Activated T-helper 17 cell treated with anti-CD3 and anti-CD28 coated beads, Interleukin-2, amount 50 U/mL, for 72 hours (primary cell): ENCODE results near the gene POLR2J. TPM values are rescaled to one million over a fixed set of nuclear protein-coding genes. Genes with fewer than 3 reads are reported as not detected.

Experiments
- ATAC-seq: fragments of 150-1000 bp; cut with Tn5 transposase; replicated peaks from 2 replicates; pipeline ENCODE4 v1.10.0; 2021; ENCODE audit warnings: mild to moderate bottlenecking, moderate library complexity
- H3K27ac Mint-ChIP-seq: one replicate; pipeline ENCODE4 v1.8.0; 2022; ENCODE audit warnings: mixed read lengths
- H3K27me3 Mint-ChIP-seq: one replicate; pipeline ENCODE4 v1.8.0; 2022; ENCODE audit warnings: mixed read lengths
- H3K36me3 Mint-ChIP-seq: one replicate; pipeline ENCODE4 v1.8.0; 2022; ENCODE audit warnings: low read depth, mild to moderate bottlenecking, mixed read lengths
- H3K4me1 Mint-ChIP-seq: one replicate; pipeline ENCODE4 v1.8.0; 2022; ENCODE audit warnings: mixed read lengths
- H3K4me3 Mint-ChIP-seq: one replicate; pipeline ENCODE4 v1.8.0; 2022; ENCODE audit warnings: mild to moderate bottlenecking, mixed read lengths
- H3K9me3 Mint-ChIP-seq: one replicate; pipeline ENCODE4 v1.8.0; 2022; ENCODE audit warnings: mixed read lengths
- total RNA-seq, 2 donors: library from RNA; stranded (reverse); gene quantifications; one replicate each; pipeline ENCODE4 v1.2.3, GENCODE V29; 2022

POLR2J gene
- total RNA-seq, 2 donors from 2014 or later, result 63.5 to 74.2 TPM

DNA sequence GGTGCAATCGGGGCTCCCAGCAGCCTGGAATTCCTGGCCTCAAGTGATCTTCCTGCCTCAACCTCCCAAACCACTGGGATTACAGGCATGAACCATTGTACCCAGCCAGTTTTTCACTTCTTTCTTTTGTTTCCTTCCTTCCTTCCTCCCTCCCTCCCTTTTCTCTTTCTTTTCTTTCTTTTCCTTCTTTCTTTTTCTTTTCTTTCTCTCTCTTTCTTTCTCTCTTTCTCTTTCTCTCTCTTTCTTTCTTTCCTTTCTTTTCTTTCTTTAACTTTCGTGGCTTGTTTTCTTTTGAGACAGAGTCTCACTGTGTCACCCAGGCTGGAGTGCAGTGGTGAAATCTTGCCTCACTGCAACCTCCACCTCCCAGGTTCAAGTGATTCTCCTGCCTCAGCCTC lies 33.0 kb downstream of the POLR2J start:
- H3K4me3 Mint-ChIP-seq, result no peak overlapping the region
- H3K4me1 Mint-ChIP-seq, result no peaks in the 10 kb centered on the region
- no peaks in the 10 kb centered on the region for H3K9me3 Mint-ChIP-seq
- ATAC-seq, result no peak
- peaks cover 45% of the 10 kb centered on the region for H3K36me3 Mint-ChIP-seq
- no peaks in the 10 kb centered on the region for H3K27me3 Mint-ChIP-seq
- H3K27ac Mint-ChIP-seq, result peak overlapping the region; percentile 82

DNA sequence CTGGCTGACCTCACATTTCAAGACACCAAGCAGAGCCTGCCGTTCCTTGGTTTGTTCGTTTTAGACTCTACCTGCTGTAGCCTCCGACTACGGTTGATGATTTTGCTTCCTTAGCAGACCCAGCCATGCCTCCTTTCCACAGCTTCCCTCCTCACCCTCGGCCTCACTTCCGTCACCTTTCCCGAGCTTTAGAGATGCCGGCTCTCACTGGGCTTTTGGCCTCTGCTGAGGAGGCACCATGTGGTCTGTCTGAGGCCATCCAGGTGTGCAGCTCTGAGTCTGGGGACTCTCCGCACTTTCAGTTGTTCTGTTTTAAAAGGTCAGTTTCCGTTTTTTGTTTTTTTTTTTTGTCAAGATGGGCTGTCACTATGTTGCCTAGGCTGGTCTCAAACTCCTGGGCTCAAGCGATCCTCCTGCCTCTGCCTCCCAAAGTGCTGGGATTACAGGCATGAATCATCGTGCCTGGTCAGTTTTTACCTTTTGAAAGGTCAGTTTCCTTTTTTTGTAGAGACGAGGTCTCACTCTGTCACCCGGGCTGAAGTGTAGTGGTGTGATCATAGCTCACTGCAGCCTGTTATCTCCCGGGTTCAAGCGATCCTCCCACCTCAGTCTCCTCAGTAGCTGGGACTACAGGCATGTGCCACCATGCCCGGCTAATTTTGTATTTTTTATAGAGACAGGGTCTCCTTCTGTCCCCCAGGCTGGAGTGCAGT lies 33.6 kb downstream of the POLR2J start:
- Mint-ChIP-seq H3K4me3 (no peak overlapping the region), H3K9me3 (no peaks in the 10 kb centered on the region), H3K27me3 (no peaks in the 10 kb centered on the region), H3K4me1 (no peaks in the 10 kb centered on the region), H3K36me3 (peaks cover 47% of the 10 kb centered on the region), H3K27ac (peak overlapping the region; percentile 82)
- no peak for ATAC-seq

DNA sequence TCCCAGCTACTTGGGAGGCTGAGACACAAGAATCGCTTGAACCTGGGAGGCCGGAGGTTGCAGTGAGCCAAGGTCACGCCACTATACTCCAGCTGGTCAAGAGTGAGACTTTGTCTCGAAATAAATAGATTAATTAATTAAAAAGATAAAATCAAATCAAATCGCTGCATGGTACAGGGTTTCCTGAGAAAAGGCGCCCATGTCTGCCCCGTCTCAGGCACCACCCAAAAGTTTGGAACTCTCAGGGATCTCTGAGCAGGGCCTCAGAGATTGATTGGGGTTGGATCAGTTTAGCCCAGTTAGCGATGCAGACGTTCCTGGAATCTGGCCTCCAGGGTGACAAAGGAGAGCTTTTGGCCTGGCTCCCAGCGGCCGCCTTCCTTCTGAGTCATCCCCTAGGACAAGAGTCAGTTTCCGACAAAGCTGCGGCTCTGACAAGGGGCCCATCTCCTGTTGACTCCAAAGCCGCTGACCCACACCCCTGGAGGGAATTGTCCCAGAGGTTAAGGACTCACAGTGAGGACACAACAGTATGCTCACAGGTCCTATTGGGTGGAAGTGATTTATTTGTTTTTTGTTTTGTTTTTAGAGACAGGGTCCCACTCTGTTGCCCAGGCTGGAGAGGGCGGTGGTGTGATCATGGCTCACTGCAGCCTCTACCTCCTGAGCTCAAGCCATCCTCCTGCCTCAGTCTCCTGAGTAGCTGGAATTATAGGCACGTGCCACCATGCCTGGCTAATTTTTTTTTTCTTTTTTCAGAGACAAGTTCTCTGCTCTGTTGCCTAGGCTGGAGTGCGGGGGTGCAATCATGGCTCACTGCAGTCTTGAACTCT lies 38.5 kb downstream of the POLR2J start:
- ATAC-seq, result no peak
- no peaks in the 10 kb centered on the region for H3K9me3 Mint-ChIP-seq
- H3K27me3 Mint-ChIP-seq, result no peaks in the 10 kb centered on the region
- no peak overlapping the region for H3K27ac Mint-ChIP-seq
- H3K36me3 Mint-ChIP-seq, result peaks cover 64% of the 10 kb centered on the region
- no peak overlapping the region for H3K4me3 Mint-ChIP-seq
- H3K4me1 Mint-ChIP-seq, result no peaks in the 10 kb centered on the region

DNA sequence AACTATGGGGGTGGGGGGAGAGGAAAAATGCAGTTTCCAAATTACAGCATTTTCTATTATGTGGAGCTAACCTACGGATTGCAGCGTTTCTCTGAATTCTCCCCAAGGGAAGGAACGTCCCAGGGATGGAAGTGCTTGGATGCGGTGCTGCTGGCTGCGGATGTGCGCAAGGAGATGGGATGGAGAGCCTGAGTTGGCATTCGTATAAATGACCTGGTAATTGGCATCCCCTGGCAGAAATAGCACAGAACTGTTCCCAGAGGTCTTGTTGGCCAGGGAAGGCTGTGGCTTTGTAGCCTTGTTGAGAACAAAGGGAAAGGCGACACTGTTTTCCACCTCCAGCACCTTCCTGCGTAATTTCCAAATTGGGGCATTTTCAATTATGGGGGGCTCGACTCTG lies 42.6 kb downstream of the POLR2J start:
- Mint-ChIP-seq H3K27ac (peak overlapping the region; percentile 94), H3K9me3 (no peaks in the 10 kb centered on the region), H3K4me1 (peaks cover 7% of the 10 kb centered on the region), H3K36me3 (peaks cover 49% of the 10 kb centered on the region), H3K27me3 (no peaks in the 10 kb centered on the region), H3K4me3 (no peak overlapping the region)
- ATAC-seq, result no peak

DNA sequence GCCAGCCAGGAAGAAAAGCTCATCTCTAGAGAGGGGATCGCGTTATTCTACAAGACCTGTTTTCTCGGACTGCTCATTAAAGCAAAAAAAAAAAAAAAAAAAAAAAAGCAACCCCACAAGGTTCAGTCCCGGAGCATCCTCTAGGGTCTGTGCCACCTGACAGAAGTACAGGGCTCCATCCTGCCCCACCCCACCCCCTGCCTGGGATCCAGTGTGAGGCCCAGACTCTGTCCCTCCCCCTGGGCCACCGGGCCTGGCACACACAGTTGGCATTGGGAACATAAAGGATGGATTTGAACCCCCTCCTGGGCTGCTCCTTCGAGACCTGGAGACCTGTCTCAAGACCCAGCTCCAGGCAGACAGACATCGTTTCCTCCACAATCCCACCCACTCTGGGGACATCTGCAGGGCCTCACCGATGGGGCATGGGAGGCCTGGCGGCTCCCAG lies 44.7 kb downstream of the POLR2J start:
- Mint-ChIP-seq H3K27me3 (no peaks in the 10 kb centered on the region), H3K36me3 (peaks cover 44% of the 10 kb centered on the region), H3K4me1 (peaks cover 23% of the 10 kb centered on the region), H3K9me3 (no peaks in the 10 kb centered on the region), H3K27ac (peak overlapping the region; percentile 94), H3K4me3 (peak overlapping the region; percentile 88)
- ATAC-seq, result peak; percentile 28

DNA sequence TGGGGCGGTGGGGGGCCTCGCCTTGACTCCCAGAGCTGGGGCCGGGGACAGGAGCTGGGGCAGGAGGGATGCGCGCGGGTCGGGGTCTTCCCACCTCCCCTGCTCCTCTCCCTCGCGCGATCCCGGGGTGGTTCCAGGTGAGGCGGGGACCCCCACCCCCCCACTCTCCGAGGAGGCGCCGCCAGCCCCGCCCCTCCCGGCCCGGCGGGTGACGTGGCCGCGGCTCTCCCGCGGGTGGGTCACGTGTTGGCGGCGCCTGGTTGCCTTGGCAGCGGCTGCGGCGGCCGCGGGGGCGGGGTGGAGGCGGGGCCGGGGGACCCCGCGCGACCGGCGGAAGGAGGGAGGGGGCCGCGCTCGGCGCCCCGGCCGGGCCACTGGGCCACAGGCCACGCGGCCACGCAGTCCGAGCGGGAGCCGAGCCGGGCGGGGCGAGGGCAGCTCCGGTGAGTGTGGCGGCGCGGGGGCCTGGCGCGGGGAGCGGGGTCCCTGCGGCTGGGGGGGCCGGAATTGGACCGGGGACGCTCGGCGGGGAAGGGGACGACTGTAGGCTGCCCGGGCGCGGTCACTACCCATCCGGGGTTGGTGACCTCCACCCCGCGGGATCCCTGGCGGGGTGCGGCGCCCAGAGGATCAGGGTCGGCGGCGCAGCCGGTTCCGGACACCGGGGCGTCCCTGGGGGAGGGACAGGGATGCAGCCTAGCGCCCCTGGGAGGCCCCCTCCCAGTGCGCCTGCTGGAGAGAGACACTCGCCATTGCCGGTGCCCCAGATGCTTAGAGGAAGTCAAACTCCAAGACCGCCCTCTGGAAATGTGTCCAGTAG lies 45.3 kb downstream of the POLR2J start, which contains the start of gene ORAI2:
Gene ORAI2 (plus strand): TSS at position 357 of the 820 bp plus-strand sequence. CDS start 5,382 bp downstream, outside the sequence.
- Mint-ChIP-seq H3K4me3 (peak within 1 kb of the TSS; percentile 88), H3K9me3 (no peaks in the 10 kb centered on the region), H3K27ac (peak within 1 kb of the TSS; percentile 94), H3K36me3 (peaks cover 41% of the 10 kb centered on the region), H3K4me1 (peaks cover 23% of the 10 kb centered on the region), H3K27me3 (no peaks in the 10 kb centered on the region)
- ATAC-seq, result peak; percentile 74

DNA sequence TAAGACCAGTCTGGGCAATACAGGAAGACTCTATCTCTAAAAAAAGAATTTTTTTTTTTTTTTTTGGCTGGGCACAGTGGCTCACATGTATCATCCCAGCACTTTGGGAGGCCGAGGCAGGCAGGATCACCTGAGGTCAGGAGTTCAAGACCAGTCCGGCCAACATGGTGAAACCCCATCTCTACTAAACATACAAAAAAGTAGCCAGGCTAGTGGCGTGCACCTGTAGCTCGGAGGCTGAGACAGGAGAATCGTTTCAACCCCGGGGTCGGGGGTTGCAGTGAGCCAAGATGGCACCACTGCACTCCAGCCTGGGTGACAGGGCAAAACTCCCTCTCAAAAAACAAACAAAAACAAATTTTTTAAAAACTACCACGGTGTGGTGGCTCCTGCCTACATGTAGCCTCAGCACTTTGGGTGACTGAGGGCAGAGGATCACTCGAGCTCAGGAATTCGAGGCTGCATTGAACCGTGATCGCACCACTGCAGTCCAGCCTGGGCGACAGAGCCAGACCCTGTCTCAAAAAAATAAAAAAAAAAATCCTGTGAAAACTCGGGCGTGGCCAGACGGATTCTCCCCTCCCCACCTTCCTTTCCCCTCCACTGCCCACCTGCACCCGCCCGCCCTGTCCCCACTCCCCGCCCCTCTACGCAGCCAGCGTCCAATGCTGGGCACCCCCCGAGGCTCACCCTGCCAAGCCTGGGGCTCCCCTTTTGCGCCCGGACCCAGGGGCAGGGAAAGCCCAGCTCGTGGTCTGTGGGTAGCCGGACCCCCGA lies 46.1 kb downstream of the POLR2J start:
- no peaks in the 10 kb centered on the region for H3K27me3 Mint-ChIP-seq
- peak; percentile 6 for ATAC-seq
- H3K9me3 Mint-ChIP-seq, result no peaks in the 10 kb centered on the region
- H3K36me3 Mint-ChIP-seq, result peaks cover 41% of the 10 kb centered on the region
- peak overlapping the region; percentile 64 for H3K4me3 Mint-ChIP-seq
- H3K4me1 Mint-ChIP-seq, result peaks cover 23% of the 10 kb centered on the region
- peak overlapping the region; percentile 85 for H3K27ac Mint-ChIP-seq

DNA sequence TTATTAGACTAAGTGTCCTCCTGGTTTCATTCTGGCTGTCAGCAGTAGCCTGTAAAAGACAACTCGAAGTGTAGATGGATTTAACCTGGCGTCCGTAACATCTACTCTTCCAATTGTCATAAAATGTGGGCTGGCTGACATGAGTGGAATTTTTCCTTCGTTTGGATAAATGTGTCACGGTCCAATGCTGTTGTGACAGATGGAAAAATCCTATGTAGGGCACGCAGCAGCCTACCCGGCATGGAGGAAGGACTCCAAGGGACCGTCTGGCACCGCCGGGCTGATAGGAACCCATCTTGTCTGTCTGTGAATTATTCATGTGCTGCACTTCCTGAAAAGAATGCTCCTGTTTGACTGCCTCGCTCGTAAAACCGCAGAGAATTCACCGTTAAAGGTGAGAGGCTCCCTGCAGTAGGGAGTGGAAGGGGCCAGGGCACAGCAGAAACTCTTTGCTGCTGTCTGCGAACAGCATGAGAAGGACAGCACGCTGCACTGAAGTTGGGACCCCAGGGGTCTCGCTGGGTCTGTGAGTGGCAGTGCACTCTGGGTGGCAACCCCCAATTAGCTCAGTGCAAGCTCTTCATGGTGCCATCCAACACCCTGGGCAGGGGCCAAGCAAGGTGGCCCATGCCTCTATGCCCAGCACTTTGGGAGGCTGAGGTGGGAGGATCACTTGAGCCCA lies 47.0 kb downstream of the POLR2J start:
- no peaks in the 10 kb centered on the region for H3K27me3 Mint-ChIP-seq

DNA sequence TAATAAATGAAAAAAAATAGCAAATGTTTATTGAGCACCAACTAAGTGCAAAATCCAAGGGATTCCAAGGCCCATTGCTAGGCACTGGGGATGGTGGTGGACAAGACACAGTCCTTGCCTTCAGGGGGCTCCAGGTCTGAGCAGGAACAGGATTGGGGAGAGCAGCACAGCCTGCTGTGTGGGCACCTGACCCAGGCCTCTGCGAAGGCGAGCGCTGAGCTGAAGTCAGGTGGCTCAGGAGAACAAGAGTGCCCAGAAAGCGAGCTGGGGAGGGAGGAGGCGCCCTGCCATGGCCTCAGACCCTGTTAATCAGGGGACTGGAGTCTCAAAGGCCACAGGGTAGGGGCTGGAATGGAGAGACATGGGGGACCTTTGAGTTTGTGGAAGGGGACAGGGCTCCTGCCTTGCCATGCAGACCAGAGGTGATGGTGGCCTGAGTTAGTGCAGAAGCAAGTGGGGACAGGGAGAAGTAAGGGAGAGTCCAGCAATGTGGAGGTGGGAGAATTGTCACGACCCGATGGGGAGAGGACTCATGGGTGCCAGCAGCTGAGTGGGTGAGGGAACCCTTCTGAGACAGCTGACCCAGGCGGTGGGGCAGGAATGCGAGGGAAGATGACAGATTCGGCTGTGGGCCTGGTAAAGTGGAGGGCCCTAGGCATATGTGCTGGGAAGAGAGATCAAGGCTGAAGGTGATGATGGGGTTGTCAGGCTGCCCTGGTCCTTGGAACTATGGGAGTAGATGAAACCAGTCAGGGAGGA lies 49.4 kb downstream of the POLR2J start:
- ATAC-seq, result no peak
- H3K9me3 Mint-ChIP-seq, result no peaks in the 10 kb centered on the region
- no peaks in the 10 kb centered on the region for H3K27me3 Mint-ChIP-seq
- peak overlapping the region; percentile 85 for H3K27ac Mint-ChIP-seq
- H3K4me3 Mint-ChIP-seq, result peak overlapping the region; percentile 15
- peaks cover 40% of the 10 kb centered on the region for H3K4me1 Mint-ChIP-seq
- peaks cover 50% of the 10 kb centered on the region for H3K36me3 Mint-ChIP-seq

More for the DNA sequence above, 47.0 kb downstream of the POLR2J start:
- Mint-ChIP-seq H3K4me1 (peaks cover 26% of the 10 kb centered on the region), H3K36me3 (peaks cover 42% of the 10 kb centered on the region), H3K27ac (peak overlapping the region; percentile 85), H3K4me3 (peak overlapping the region; percentile 64), H3K9me3 (no peaks in the 10 kb centered on the region)
- ATAC-seq, result peak; percentile 56

DNA sequence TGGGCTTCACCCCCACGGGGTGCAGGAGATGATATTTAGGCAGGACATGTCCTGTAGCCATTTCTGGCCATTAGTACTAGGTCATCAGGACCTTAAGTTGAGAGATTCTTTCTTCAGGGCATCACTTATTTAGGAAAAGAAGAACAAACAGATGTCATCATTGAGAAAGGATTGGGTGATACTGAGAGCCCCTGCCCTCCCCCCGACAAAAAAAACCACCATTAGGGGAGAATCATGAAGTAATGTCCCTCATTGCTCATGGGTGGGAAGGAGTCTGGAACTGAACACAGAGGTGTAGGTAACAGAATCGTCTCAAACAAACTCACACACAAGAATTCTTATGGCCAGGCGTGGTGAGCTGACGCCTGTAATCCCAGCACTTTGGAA lies 51.7 kb downstream of the POLR2J start:
- Mint-ChIP-seq H3K36me3 (peaks cover 63% of the 10 kb centered on the region), H3K9me3 (no peaks in the 10 kb centered on the region), H3K4me3 (peak overlapping the region; percentile 95), H3K4me1 (peaks cover 42% of the 10 kb centered on the region), H3K27me3 (no peaks in the 10 kb centered on the region), H3K27ac (peak overlapping the region; percentile 100)
- ATAC-seq, result no peak

DNA sequence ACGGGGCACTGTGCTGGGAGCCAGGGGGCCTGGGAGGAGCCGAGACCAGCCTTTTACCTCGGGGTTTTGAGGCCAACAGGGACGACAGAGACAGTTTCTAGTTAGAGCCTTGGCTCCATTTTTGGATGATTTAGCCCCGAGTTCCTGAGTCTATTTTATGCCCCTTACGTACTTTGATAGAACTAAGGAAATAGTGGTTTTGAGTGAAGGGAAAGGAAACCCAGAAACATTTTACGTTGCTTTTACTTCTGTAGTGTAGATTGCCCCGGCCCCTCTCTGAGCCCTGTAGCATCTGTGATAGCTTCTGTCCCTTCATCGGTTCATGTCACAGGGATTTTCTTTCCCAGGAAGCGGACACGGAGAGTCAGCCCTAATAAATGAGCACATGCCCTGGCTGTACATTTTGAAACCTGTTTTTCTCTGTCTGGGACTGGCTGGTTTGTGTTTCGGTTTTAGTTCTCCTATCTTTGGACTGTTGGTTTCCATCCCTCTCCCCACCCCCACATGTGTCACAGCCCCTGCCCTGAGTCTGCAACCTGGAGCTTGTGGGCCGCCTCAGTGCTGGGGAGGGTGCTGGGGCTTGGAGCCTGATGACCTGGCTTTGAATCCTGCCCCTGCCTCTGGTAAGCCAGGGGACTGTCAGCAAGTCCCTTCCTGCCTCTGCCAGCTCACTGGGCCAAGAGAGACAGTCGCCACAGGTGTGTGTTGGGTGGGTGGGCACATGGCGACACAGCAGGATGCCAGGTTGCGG lies 52.3 kb downstream of the POLR2J start:
- peaks cover 69% of the 10 kb centered on the region for H3K36me3 Mint-ChIP-seq

DNA sequence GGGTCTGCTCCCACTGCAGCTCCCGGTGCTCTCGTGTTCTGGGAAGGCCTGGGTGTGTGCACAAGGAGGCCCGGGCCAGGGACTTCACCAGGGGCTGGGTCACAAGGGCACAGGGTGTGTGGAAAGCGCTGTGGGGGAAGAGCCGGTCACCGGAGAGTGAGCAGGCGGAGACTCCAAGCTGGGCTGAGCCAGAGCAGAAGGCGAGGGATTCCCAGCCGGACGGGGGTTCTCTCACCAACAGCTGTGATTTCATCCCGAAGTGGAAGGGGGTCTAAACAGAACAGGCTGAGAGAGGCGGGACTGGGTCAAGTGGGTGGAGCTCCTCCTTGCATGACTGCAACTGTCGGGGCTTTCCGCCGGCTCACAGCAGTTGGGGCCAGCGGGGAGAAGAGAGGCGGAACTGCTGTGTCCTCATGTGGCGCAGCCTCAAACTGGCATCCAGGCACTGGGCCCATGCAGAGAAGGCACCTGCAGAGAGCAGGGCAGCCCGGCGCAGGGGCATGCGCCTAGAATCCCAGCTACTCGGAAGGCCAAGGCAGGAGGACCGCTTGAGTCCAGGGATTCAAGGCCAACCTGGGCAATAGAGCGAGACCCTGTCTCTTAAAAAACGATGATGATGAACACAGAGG lies 53.0 kb downstream of the POLR2J start:
- H3K27ac Mint-ChIP-seq, result peak overlapping the region; percentile 100
- H3K4me1 Mint-ChIP-seq, result peaks cover 46% of the 10 kb centered on the region
- peak; percentile 85 for ATAC-seq
- H3K4me3 Mint-ChIP-seq, result peak overlapping the region; percentile 95
- H3K9me3 Mint-ChIP-seq, result no peaks in the 10 kb centered on the region
- H3K36me3 Mint-ChIP-seq, result peaks cover 76% of the 10 kb centered on the region
- H3K27me3 Mint-ChIP-seq, result no peaks in the 10 kb centered on the region

More for the DNA sequence above, 52.3 kb downstream of the POLR2J start:
- peak overlapping the region; percentile 100 for H3K27ac Mint-ChIP-seq
- peaks cover 42% of the 10 kb centered on the region for H3K4me1 Mint-ChIP-seq
- no peaks in the 10 kb centered on the region for H3K9me3 Mint-ChIP-seq
- H3K27me3 Mint-ChIP-seq, result no peaks in the 10 kb centered on the region
- peak; percentile 83 for ATAC-seq
- peak overlapping the region; percentile 95 for H3K4me3 Mint-ChIP-seq
